IPS-18c (cell line): ENCODE results near the gene WNT9B.

Experiments
- H3K4me3 ChIP-seq: 2 replicates; pipeline ENCODE4 v1.7.0; 2013; ENCODE audit warnings: low read depth, mild to moderate bottlenecking, low read length, moderate library complexity; ENCODE audit not compliant: insufficient read depth
- H3K9me3 ChIP-seq: one replicate; pipeline ENCODE4 v1.6.1; 2013; ENCODE audit warnings: mild to moderate bottlenecking, low read length, moderate library complexity; ENCODE audit not compliant: control insufficient read depth, insufficient read depth

The WNT9B gene

GRCh38 chr17:46841561-46842379 lies 9.6 kb upstream of the WNT9B start:
- Histone ChIP-seq H3K9me3 (peaks cover 2% of the 10 kb centered on the region), H3K4me3 (peak overlapping the region; percentile 32; the same call in 1 of the 2 replicates)

DNA sequence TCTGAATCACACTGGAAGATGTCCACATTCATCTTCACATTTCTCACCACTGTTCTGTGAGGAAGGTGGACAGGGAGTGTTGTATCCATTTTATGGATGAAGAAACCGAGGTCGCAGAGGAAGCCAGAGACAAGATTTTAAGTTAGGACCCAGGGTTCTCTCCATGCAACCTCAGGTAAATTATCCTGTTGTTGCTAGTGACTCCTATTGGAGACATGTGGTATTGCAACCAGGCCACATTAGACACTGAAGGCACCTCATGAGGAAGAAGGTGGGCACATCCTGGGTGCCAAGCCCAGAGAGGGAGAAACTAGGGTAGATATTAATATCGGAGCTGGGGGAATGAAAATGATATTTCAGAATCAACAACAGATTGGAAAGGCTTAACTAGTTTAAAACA lies 8.5 kb upstream of the WNT9B start:
- Histone ChIP-seq H3K4me3 (no peak overlapping the region), H3K9me3 (peaks cover 2% of the 10 kb centered on the region)

- Histone ChIP-seq H3K9me3 (peaks cover 2% of the 10 kb centered on the region), H3K4me3 (no peak overlapping the region)
Observed at GRCh38 chr17:46847204-46848191, 3.9 kb upstream of the WNT9B start.

- no peaks in the 10 kb centered on the region for H3K9me3 ChIP-seq
- no peak overlapping the region for H3K4me3 ChIP-seq
Observed at GRCh38 chr17:46848534-46848933, 2.8 kb upstream of the WNT9B start.

DNA sequence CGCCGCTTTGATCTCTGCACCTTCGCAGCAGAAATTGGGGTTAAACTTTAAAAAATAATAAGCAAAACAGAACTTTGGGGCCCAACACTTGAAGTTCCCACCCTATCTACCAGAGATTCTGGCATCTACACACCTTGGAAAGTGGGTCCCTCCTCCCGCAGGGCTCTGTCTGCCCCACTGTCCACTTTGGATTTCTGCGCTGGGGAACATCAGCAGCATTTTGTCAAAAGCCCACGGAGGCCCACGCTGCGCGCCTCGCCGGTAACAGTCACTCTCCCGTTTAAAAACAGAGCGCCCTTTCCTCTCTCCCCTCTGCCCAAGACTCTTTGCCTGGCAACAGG lies 725 bp upstream of the WNT9B start:
- Histone ChIP-seq H3K9me3 (no peaks in the 10 kb centered on the region), H3K4me3 (peak overlapping the region; percentile 67)

GRCh38 chr17:46853896-46854444 lies 2.6 kb downstream of the WNT9B start:
- Histone ChIP-seq H3K9me3 (peaks cover 2% of the 10 kb centered on the region), H3K4me3 (no peak overlapping the region)

- peaks cover 2% of the 10 kb centered on the region for H3K9me3 ChIP-seq
- H3K4me3 ChIP-seq, result no peak overlapping the region
Observed at GRCh38 chr17:46854515-46854914, 3.1 kb downstream of the WNT9B start.

GRCh38 chr17:46854948-46855347 lies 3.6 kb downstream of the WNT9B start:
- Histone ChIP-seq H3K9me3 (peaks cover 2% of the 10 kb centered on the region), H3K4me3 (no peak overlapping the region)

DNA sequence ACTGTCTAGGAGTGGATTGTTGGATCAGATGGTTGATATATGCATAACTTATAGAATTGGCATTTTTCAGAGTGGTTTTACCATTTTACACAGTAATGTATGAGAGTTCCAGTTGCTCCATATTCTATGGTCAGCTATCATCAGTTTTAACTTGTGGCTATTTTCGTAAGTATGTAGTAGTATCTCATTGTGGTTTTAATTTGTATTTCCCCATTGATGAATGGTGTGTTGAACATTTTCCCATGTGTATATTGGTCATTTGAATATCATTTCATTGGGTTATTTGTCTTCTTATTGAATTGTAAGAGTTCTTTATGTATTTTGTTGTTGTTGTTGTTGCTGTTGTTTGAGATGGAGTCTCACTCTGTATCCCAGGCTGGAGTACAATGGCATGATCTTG lies 6.2 kb downstream of the WNT9B start:
- peaks cover 2% of the 10 kb centered on the region for H3K9me3 ChIP-seq

DNA sequence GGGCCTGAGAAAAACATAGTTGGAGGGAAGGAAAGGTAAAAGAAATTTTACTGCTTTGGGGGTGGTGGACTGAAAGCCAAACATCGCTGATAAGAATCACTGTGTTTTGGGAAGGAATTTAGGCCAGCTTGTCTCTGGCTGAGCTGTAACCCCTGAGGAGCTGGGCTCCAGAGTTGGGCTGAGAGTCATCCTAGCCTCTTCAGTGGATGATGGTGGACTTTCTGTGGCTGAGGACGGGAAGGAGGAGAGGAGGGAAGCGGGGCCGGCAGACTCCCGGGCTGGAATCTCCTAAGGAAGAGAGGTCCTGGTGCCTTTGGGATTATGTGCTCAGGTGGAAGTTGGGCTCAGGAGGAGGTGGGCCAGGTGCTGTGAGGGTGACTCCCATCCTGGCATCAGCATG lies 8.6 kb downstream of the WNT9B start:
- Histone ChIP-seq H3K4me3 (no peak overlapping the region), H3K9me3 (peaks cover 2% of the 10 kb centered on the region)

More for the DNA sequence above, 6.2 kb downstream of the WNT9B start:
- H3K4me3 ChIP-seq, result no peak overlapping the region

DNA sequence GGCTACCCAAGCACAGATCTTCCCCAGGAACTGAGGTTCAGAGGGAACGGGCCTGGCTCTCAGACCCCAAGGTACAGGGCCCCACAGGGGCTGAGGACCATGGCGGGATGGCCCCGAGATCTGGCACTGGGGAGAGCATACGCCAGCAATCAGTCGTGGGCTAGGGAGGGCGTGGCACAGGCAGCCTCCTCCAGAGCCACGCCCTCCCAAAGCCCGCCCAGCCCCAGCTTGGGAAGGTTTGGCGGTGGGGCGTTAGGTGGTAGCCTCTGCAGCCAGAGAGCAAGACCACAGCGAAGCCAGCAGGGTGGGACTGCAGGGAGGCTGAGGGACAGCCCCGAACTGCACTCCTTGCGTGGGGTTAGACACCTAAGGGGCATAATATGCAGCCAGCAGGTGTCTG lies 11.6 kb downstream of the WNT9B start:
- Histone ChIP-seq H3K4me3 (no peak overlapping the region), H3K9me3 (no peaks in the 10 kb centered on the region)

GRCh38 chr17:46863383-46864121 lies 12.2 kb downstream of the WNT9B start:
- Histone ChIP-seq H3K9me3 (no peaks in the 10 kb centered on the region), H3K4me3 (no peak overlapping the region)

GRCh38 chr17:46865100-46865499 lies 13.7 kb downstream of the WNT9B start:
- no peaks in the 10 kb centered on the region for H3K9me3 ChIP-seq
- no peak overlapping the region for H3K4me3 ChIP-seq

DNA sequence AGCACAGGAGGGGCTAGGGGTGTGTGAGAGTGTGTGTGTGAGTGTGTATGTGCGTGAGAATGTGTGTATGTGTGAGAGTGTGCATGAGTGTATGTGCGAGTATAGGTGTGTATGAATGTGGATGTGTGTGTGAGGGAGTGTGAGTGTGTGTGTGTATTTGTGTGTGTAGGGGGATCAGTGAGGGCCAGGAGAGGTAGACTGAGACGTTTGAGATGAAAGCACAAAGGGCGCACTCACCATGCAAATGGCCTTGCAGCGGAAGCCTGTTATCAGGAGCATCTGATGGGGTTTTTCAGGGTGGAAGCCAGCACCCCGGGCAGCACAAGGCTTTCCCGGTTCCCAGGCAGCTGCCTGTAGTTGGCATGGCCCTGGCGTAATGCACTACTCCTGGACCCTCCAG lies 14.9 kb downstream of the WNT9B start:
- no peaks in the 10 kb centered on the region for H3K9me3 ChIP-seq
- no peak overlapping the region for H3K4me3 ChIP-seq

DNA sequence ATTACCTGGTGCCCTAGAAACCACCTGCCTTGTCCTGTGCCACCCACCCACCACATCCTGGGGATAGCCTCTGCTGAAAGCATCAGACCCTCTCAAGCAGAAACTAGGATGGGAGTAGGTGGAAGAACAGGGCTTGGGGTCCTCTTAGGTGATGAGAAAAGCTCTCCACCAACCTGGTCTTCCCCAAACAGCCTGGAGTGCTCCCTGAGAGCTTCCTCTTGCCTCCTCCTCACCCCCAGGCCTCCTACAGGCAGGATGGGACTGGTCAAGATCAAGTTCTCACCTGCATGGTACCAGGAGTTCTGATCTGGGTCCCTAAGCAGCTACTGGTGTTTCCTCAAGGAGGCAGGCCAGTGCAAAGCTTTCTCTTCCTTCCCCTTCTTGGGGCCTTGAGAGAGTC lies 15.4 kb downstream of the WNT9B start:
- no peaks in the 10 kb centered on the region for H3K9me3 ChIP-seq
- H3K4me3 ChIP-seq, result no peak overlapping the region

GRCh38 chr17:46868689-46869187 lies 17.4 kb downstream of the WNT9B start:
- Histone ChIP-seq H3K4me3 (no peak overlapping the region), H3K9me3 (no peaks in the 10 kb centered on the region)

GRCh38 chr17:46869296-46869695 lies 17.9 kb downstream of the WNT9B start:
- no peak overlapping the region for H3K4me3 ChIP-seq
- no peaks in the 10 kb centered on the region for H3K9me3 ChIP-seq
